ENCODE data around the gene UBALD1. TPM values are rescaled to one million over a fixed set of nuclear protein-coding genes. Genes with fewer than 3 reads are reported as not detected.

Gene UBALD1
- total RNA-seq, 1 experiment from 2014 or later = 29.9 TPM

GRCh38 chr16:4625560-4626159 is 11.0 kb upstream of the UBALD1 start:
- no peak for ATAC-seq
- TF ChIP-seq, protein P1, sequence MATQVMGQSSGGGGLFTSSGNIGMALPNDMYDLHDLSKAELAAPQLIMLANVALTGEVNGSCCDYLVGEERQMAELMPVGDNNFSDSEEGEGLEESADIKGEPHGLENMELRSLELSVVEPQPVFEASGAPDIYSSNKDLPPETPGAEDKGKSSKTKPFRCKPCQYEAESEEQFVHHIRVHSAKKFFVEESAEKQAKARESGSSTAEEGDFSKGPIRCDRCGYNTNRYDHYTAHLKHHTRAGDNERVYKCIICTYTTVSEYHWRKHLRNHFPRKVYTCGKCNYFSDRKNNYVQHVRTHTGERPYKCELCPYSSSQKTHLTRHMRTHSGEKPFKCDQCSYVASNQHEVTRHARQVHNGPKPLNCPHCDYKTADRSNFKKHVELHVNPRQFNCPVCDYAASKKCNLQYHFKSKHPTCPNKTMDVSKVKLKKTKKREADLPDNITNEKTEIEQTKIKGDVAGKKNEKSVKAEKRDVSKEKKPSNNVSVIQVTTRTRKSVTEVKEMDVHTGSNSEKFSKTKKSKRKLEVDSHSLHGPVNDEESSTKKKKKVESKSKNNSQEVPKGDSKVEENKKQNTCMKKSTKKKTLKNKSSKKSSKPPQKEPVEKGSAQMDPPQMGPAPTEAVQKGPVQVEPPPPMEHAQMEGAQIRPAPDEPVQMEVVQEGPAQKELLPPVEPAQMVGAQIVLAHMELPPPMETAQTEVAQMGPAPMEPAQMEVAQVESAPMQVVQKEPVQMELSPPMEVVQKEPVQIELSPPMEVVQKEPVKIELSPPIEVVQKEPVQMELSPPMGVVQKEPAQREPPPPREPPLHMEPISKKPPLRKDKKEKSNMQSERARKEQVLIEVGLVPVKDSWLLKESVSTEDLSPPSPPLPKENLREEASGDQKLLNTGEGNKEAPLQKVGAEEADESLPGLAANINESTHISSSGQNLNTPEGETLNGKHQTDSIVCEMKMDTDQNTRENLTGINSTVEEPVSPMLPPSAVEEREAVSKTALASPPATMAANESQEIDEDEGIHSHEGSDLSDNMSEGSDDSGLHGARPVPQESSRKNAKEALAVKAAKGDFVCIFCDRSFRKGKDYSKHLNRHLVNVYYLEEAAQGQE (IDR thresholded peaks at IDR 0.05; ENCODE audit: insufficient read depth in 1 of 2, low read depth in 2 of 2, low read length in 1 of 2) = no peak
- TF ChIP-seq SIN3A (IDR thresholded peaks at IDR 0.05; ENCODE audit: borderline replicate concordance, insufficient read depth, low read depth, low read length) (no peak), TCF7L2 (IDR thresholded peaks at IDR 0.05; ENCODE audit: low read depth, low read length) (no peak), POLR2AphosphoS5 (IDR thresholded peaks at IDR 0.05; ENCODE audit: low read depth, low read length) (no peak)
- TF ChIP-seq, protein P2, sequence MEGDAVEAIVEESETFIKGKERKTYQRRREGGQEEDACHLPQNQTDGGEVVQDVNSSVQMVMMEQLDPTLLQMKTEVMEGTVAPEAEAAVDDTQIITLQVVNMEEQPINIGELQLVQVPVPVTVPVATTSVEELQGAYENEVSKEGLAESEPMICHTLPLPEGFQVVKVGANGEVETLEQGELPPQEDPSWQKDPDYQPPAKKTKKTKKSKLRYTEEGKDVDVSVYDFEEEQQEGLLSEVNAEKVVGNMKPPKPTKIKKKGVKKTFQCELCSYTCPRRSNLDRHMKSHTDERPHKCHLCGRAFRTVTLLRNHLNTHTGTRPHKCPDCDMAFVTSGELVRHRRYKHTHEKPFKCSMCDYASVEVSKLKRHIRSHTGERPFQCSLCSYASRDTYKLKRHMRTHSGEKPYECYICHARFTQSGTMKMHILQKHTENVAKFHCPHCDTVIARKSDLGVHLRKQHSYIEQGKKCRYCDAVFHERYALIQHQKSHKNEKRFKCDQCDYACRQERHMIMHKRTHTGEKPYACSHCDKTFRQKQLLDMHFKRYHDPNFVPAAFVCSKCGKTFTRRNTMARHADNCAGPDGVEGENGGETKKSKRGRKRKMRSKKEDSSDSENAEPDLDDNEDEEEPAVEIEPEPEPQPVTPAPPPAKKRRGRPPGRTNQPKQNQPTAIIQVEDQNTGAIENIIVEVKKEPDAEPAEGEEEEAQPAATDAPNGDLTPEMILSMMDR (IDR thresholded peaks at IDR 0.05) = no peak
- in situ Hi-C loops (cut with HindIII; ENCODE audit: low pct_unique_long_range_greater_than_20kb, low sequenced_read_pairs) = no loop called here
- H3K27me3 ChIP-seq (ENCODE audit: control insufficient read depth, insufficient read depth, low read length) = no peaks in the 10 kb centered on the region
- H3K27ac ChIP-seq (ENCODE audit: low read length) = peak overlapping the region; percentile 68
- no TSS peak for BruUV-seq (replicated peaks)
- CTCF ChIA-PET = no interaction called here
- POLR2A ChIA-PET = interaction anchor here (0.7 to 1.4 kb wide), 2 partner anchors 9 kb away, joined by 4 to 8 read pairs; no protein-coding TSS in a partner anchor
- no peaks in the 10 kb centered on the region; the same call in 1 of the 2 replicates for H3K36me3 ChIP-seq (ENCODE audit: control insufficient read depth, insufficient read depth, low read length)
- no peaks in the 10 kb centered on the region for H3K9me3 ChIP-seq (ENCODE audit: control insufficient read depth, insufficient read depth, low read depth, low read length)
- intact Hi-C loops (cut with micrococcal nuclease; ENCODE audit: unreplicated experiment) = no loop called here
- H3K4me3 ChIP-seq (ENCODE audit: low read depth in 2 of 2, low read length in 2 of 2) = peak overlapping the region; percentile 84 to 92
- no peak for DNase-seq (ENCODE audit: low read depth, low spot score)
- peaks cover 6% of the 10 kb centered on the region for H3K4me1 ChIP-seq (ENCODE audit: control insufficient read depth, insufficient read depth, low read length)

- Histone ChIP-seq H3K27me3 (ENCODE audit: control insufficient read depth, insufficient read depth, low read length) (no peaks in the 10 kb centered on the region), H3K9me3 (ENCODE audit: control insufficient read depth, insufficient read depth, low read depth, low read length) (no peaks in the 10 kb centered on the region), H3K4me1 (ENCODE audit: control insufficient read depth, insufficient read depth, low read length) (peaks cover 6% of the 10 kb centered on the region), H3K36me3 (ENCODE audit: control insufficient read depth, insufficient read depth, low read length) (no peaks in the 10 kb centered on the region; the same call in 1 of the 2 replicates), H3K4me3 (ENCODE audit: low read depth in 2 of 2, low read length in 2 of 2) (peak overlapping the region; percentile 84 to 92), H3K27ac (ENCODE audit: low read length) (peak overlapping the region; percentile 68)
- ATAC-seq (peak; percentile 55), DNase-seq (ENCODE audit: low read depth, low spot score) (no peak)
- BruUV-seq (replicated peaks) = no TSS peak
- intact Hi-C loops (cut with micrococcal nuclease; ENCODE audit: unreplicated experiment) (no loop called here), in situ Hi-C loops (cut with HindIII; ENCODE audit: low pct_unique_long_range_greater_than_20kb, low sequenced_read_pairs) (no loop called here)
- ChIA-PET CTCF (interaction anchor here (0.5 to 1.6 kb wide), 2 partner anchors 9 to 436 kb away, joined by 3 to 4 read pairs; no protein-coding TSS in a partner anchor), POLR2A (interaction anchor here (0.7 to 1.4 kb wide), 2 partner anchors 9 to 10 kb away, joined by 4 to 8 read pairs; no protein-coding TSS in a partner anchor)
- peak; percentile 41; the same call in 1 of the 2 replicates for TF ChIP-seq POLR2AphosphoS5 (IDR thresholded peaks at IDR 0.05; ENCODE audit: low read depth, low read length)
- TF ChIP-seq, protein P2 (IDR thresholded peaks at IDR 0.05) = no peak
- TF ChIP-seq, protein P1 (IDR thresholded peaks at IDR 0.05; ENCODE audit: insufficient read depth in 1 of 2, low read depth in 2 of 2, low read length in 1 of 2) = no peak
- TF ChIP-seq SIN3A (IDR thresholded peaks at IDR 0.05; ENCODE audit: borderline replicate concordance, insufficient read depth, low read depth, low read length) = peak; percentile 92; the same call in 1 of the 2 replicates
- no peak for TF ChIP-seq TCF7L2 (IDR thresholded peaks at IDR 0.05; ENCODE audit: low read depth, low read length)
Observed at GRCh38 chr16:4624827-4625559, 10.3 kb upstream of the UBALD1 start.

All from Panc1 (cell line).